Measurements from ENCODE around the gene LOXL1. TPM values are rescaled to one million over a fixed set of nuclear protein-coding genes. Genes with fewer than 3 reads are reported as not detected.

The LOXL1 gene
- total RNA-seq, 1 donor from 2014 or later, result 11.1 TPM

- Histone ChIP-seq H3K36me3 (no peaks in the 10 kb centered on the region), H3K27ac (peak overlapping the region; percentile 1), H3K9me3 (no peaks in the 10 kb centered on the region), H3K4me1 (peaks cover 20% of the 10 kb centered on the region), H3K27me3 (no peaks in the 10 kb centered on the region), H3K4me3 (no peak overlapping the region)
- ATAC-seq (no peak), DNase-seq (no peak)
- TF ChIP-seq CTCF (IDR thresholded peaks at IDR 0.05), result no peak
- intact Hi-C loops (cut with DNase I), result no loop called here
These were observed 14.1 kb downstream of the LOXL1 start for GRCh38 chr15:73940061-73940981.

DNA sequence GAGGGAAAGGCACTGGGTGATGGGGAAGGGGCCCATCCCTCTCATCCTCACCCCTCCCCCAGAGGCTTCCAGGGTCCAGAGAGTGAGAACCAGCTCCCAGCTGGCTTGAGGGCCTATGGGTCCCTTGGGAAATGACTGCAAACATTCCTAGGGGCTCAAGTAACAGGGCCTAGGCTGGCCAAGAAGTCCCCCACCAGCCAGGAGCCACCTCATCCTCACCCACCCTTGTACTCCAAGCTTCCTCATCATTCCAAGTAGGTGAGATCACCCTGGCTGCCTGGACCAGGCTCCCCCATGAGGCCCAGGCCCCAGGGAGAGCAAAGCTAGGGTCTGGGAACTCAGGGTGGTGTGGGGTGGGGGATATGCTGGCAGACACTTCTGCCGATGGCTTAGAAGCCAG, 14.8 kb downstream of the LOXL1 start:
- Histone ChIP-seq H3K4me1 (peaks cover 19% of the 10 kb centered on the region), H3K27ac (peak overlapping the region; percentile 1), H3K27me3 (no peaks in the 10 kb centered on the region), H3K36me3 (no peaks in the 10 kb centered on the region), H3K4me3 (no peak overlapping the region), H3K9me3 (no peaks in the 10 kb centered on the region)
- no peak for ATAC-seq
- intact Hi-C loops (cut with DNase I), result no loop called here
- no peak for DNase-seq
- no peak for TF ChIP-seq CTCF (IDR thresholded peaks at IDR 0.05)

DNA sequence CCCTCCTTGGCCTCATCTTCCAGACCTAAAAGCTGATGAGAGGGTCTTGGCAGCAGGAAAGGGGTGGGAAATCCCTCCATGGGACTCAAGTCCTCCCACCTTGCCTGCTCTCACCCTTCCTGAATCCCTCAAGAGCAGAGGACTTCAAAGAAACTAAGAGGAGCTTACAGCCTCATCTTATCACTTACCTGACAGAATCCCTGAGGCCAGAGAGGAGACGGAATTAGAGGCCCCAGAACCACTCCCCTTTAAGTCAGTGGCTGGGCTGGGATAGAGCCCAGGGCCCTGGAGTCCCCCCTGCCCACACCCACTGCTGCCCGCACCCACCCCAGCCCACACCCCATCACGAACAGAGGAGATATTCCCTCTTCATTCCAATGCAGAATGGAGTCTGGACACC, 15.2 kb downstream of the LOXL1 start:
- no peaks in the 10 kb centered on the region for H3K9me3 ChIP-seq
- TF ChIP-seq CTCF (IDR thresholded peaks at IDR 0.05), result no peak
- ATAC-seq (no peak), DNase-seq (no peak)
- no peak overlapping the region for H3K4me3 ChIP-seq
- no peak overlapping the region for H3K27ac ChIP-seq
- no peaks in the 10 kb centered on the region for H3K36me3 ChIP-seq
- intact Hi-C loops (cut with DNase I), result no loop called here
- peaks cover 15% of the 10 kb centered on the region for H3K4me1 ChIP-seq
- H3K27me3 ChIP-seq, result no peaks in the 10 kb centered on the region

DNA sequence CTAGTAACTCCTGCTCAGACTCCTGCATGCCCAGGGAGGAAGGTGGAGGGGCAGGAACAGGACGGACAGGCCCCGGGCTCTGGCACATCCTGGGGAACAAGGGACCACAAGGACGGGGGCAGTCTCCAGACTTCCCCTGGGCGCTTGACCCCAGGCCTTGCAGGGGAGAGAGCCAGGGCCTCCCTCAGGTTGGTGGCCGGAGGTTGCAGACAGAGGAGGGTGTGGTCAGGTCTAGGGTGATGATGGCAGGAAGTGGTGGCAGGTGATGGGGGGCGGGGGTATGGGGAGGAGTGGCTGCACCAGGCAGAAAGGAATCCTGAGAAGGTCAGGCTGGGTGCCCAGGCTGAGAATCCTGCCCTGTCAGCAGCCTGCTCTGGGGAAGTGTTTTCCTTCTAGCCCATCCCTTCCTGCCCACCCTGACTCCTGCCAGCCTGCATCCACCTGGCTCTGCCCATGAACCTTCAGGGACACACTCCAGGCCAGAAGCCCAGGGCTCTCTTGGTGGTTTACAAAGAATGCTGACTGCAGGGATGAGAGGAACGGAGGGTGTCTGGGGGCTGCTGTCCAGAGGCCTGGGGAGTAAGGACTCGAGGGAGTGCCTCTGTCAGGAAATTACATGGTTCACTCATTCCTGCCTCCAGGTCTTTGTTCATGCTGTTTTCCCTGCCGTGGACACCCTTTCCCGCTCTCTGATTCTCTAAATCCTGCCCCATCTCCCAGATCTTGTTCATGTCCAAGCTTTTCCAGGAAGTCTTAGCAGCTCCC, 15.8 kb downstream of the LOXL1 start:
- no peak for TF ChIP-seq CTCF (IDR thresholded peaks at IDR 0.05)
- H3K9me3 ChIP-seq, result no peaks in the 10 kb centered on the region
- H3K27me3 ChIP-seq, result no peaks in the 10 kb centered on the region
- no peak overlapping the region for H3K27ac ChIP-seq
- peaks cover 12% of the 10 kb centered on the region for H3K4me1 ChIP-seq
- intact Hi-C loops (cut with DNase I), result no loop called here
- ATAC-seq (no peak), DNase-seq (no peak)
- no peak overlapping the region for H3K4me3 ChIP-seq
- H3K36me3 ChIP-seq, result no peaks in the 10 kb centered on the region

DNA sequence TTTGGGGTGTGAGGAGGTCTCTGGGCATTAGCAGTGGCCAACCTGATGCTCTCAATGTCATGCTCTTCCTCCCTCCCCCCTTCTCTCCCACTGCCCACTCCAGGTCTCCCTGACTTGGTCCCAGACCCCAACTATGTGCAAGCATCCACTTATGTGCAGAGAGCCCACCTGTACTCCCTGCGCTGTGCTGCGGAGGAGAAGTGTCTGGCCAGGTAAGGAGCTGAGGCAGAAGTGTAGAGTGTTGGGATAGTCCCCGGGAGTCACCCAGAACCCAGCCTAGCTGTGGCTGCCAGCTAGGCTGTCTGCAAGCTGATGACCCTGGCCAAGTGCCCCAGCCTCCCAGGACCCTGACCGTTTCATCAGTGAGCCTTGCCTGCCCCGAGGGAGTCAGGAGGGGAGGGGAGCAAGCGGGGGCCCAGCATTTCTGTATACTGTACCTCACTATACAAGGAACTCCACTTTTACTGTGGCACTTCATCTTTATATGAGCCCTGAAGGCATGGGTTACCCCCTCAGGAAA, 16.5 kb downstream of the LOXL1 start:
- no peak for TF ChIP-seq CTCF (IDR thresholded peaks at IDR 0.05)
- Histone ChIP-seq H3K9me3 (no peaks in the 10 kb centered on the region), H3K4me1 (peaks cover 12% of the 10 kb centered on the region), H3K27me3 (no peaks in the 10 kb centered on the region), H3K36me3 (no peaks in the 10 kb centered on the region), H3K27ac (no peak overlapping the region), H3K4me3 (no peak overlapping the region)
- intact Hi-C loops (cut with DNase I), result no loop called here
- DNase-seq, result no peak
- ATAC-seq, result no peak

Measured in upper lobe of right lung (tissue), 1 donor.